Omental fat pad (tissue), 4 donors: ENCODE data around the gene FAM83C. TPM values are rescaled to one million over a fixed set of nuclear protein-coding genes. Genes with fewer than 3 reads are reported as not detected.
"Not testable (repeated sequence)": the region's sequence is repeated elsewhere in the genome, so short reads cannot be mapped to it uniquely, and the experiment has no call there.

Source experiments
- ATAC-seq: fragments of 150-250 bp; one replicate; pipeline ENCODE4 v1.9.1; 2016; ENCODE audit warnings: mild to moderate bottlenecking, moderate library complexity; ENCODE audit not compliant: low FRiP score
- DNase-seq: peaks from one replicate; pipeline ENCODE4 v3.0.0-alpha.2; 2019; ENCODE audit warnings: low spot score
- CTCF ChIP-seq, 3 donors: fragments of 450-650 bp; IDR thresholded peaks; one replicate each; pipeline ENCODE4 v1.5.1; 2016 to 2017; ENCODE audit warnings: antibody characterized with exemption in 3 of 3, mild to moderate bottlenecking in 3 of 3, moderate library complexity in 2 of 3
- total RNA-seq, 4 donors: library from RNA; depleted of rRNA; stranded (reverse); fragments of >200 nt; gene quantifications; one replicate each; pipeline ENCODE4 v1.1.0, GENCODE V29; 2016

The FAM83C gene
- total RNA-seq, 4 donors from 2014 or later, result 0.09 TPM; not detected in 3

GRCh38 chr20:35257175-35257909 is 34.9 kb downstream of the FAM83C start:
- ATAC-seq (peak; percentile 37), DNase-seq (no peak)
- TF ChIP-seq CTCF (IDR thresholded peaks at IDR 0.05), result no peak

- no peak for TF ChIP-seq CTCF (IDR thresholded peaks at IDR 0.05)
- DNase-seq, result no peak
- peak; percentile 52 for ATAC-seq
These were observed 37.7 kb downstream of the FAM83C start for GRCh38 chr20:35254448-35254999.

- no peak for TF ChIP-seq CTCF (IDR thresholded peaks at IDR 0.05)
- ATAC-seq, result no peak
- no peak for DNase-seq
These were observed 39.2 kb downstream of the FAM83C start for GRCh38 chr20:35253010-35253409.

GRCh38 chr20:35252598-35252997 is 39.6 kb downstream of the FAM83C start:
- not testable (repeated sequence) for DNase-seq, ATAC-seq

- TF ChIP-seq CTCF (IDR thresholded peaks at IDR 0.05), result no peak
- DNase-seq (no peak), ATAC-seq (no peak)
These were observed 40.2 kb downstream of the FAM83C start for GRCh38 chr20:35252037-35252461.

GRCh38 chr20:35251613-35251940 is 40.6 kb downstream of the FAM83C start:
- no peak for ATAC-seq
- no peak for DNase-seq
- TF ChIP-seq CTCF (IDR thresholded peaks at IDR 0.05), result no peak

GRCh38 chr20:35248641-35249475 is 43.4 kb downstream of the FAM83C start:
- no peak for DNase-seq
- TF ChIP-seq CTCF (IDR thresholded peaks at IDR 0.05), result no peak
- peak; percentile 41 for ATAC-seq
